GM10847 (cell line): ENCODE results near the gene RPL10A.

ENCODE experiments used
- POLR2A ChIP-seq: IDR thresholded peaks from 2 replicates; pipeline ENCODE4 v1.6.1; 2011; ENCODE audit not compliant: insufficient read length; ENCODE audit errors: extremely low read depth

Gene RPL10A

DNA sequence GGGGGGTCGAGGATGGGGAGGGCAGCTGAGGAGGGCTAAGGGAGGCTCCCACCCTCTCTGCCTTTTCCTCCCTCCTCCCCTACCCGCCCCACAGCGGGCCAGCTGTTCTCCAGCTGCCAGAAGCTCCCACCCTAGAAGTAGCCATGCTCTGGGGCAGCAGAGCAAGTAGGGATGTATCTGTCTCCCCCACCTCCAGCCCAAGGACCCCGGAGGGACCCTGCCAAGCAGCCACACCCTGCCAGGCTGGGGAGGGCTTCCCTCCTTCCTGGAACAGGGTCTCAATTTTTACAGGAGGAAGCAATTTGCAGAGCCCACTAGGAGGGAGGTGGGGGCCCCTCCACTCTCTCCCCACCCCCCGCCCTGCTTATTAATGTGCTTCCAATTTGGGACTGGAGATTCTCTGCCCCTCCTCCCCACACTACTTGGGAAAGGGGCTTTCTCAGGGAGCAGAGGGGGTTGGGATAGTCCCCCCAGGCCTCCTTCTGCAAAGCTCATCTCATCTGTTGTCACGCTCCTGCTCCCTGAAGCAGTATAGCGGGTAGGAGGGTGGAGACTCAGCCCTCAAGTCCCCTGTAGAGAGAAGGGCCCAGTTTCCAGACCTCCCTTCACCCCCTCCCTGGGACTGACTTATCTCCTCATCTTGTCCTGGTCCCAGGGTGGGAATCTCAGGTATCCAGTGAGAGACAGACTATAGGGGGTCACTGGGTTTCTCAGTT is 24.2 kb downstream of the RPL10A start:
- TF ChIP-seq POLR2A, result no peak

DNA sequence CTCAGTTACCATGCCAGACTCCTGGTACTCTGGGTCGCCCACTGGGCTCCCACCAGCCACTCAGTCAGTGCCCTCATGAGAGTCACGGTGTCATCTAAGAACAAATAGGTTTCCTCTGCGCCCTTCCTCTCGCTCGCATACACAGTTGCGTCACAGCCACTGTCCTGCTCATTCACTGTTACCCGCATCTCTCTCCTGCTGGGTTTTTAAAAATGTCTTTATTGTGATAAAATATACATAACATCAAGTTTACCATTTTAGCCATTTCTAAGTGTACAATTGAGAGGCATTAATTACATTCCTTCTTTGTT is 24.7 kb downstream of the RPL10A start:
- no peak for TF ChIP-seq POLR2A

DNA sequence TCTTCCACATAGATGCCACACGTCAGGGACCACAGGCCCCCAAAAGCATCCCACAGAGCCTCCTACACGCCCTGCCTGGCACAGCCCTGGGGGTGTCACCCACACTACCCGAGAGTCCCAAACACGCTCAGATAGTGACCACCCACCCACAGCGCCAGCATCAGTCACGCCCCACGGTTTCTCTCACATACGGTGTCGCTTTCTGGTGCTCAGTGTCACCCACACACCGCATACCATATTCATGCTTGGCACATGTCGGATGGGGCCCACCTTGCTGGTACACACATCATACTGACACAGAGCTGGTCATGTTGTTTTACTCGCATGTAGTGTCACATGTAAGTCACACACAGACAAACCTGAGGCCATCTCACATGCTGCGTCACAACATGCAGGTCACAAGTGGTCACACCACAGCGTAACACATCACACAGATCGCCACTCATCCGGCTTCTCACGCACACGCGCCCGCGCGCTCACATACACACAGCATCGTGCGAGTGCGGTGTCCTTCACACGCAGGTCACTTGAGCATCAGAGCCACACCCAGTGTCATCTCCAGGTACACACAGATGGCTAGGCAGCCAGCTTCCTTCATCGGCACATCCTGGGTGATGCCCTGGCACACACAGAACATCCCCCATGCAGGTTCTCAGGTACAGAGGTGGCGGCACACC is 25.2 kb downstream of the RPL10A start:
- TF ChIP-seq POLR2A, result no peak

DNA sequence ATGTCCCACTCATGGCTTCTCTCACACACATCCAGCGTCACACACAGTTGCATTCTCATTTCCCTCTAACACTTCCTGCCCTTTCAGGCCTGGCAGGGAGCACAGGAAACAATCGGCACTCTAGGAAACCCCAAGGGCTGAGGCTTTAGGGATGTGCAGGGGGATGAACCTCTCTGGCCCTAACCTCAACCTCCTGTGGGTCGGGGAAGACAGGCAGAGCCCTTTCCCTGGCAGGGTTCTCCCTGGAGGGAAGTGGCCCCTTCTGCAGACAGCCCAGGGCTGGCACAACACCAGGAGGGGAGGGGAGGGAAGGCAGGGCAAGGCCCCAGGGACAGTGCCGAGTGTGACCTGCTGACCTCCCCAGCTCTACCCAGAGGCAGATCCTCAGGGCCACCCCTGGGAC is 26.0 kb downstream of the RPL10A start:
- TF ChIP-seq POLR2A, result no peak

DNA sequence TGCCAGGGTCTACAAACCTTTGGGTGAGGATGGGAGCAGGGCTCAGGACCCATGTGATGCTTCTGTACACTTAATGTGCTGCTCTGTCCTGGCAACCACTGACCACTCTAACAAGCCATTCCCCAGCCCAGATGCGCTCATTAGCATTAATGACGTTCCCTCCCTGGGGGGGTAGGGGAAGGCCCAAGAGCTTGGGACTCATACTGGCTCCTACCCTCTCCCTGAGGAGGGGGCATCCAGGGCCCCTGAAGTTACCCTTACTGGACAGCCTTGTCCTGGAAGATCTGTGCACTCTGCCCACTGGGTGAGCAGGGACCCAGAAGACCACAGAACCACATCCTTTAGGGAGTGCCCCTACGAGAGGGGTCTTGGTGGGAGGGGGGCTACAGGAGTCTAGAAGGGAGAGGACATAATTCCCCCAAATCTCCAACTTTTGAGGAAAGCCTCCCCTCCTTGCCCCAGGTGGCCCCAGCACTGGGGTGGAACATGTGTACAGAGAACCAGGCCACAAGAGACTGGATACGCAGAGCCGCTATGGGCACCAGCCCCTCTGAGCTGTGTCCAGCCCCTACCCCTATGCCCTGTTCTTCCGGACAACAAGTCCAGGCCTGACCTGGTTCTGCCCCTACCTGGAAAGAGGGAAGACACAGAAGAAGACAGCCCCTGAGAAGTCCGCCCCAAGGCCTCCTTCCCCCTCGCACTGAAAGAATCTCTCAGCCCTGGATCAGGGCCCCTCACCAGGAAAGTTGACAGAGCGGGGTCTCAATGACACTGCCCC is 27.2 kb downstream of the RPL10A start:
- no peak for TF ChIP-seq POLR2A

DNA sequence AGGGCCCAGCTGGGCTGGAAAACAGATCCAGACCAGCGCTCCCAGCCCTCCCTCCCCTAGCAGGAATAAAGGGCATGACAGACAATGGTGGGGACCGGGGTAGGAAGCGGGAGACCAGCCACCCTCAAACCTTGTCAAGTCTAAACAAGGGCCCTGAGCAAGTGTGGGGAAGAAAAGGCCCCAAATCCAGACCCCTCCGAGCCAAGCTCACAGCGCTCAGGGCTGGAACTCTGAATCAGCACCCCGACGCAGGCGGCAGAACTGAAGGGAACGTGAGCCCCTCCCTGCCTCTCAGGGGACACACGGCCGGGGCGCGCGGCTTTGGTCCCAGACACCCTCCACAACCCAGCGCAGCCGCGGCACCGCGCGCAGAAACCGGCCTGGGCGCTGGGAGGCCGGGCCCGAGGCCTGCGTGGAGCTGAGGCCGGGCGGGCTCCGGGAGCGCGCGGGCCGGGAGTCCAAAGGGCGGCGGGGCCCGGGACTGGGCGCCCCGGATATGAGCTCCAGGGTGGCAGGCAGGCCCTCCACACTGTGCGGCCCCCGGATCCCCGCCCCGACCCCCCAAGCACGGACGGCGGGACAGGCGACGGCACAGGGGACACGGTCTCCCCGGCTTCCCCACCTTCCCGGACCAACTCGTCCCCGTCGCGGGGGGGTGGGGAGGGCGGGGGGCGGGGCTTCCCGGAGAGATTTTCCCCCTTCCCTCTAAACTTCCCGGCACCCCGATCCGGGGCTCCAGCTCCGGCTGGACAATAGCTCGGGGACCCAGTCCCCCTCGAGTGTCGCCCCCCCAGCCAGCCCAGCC is 28.0 kb downstream of the RPL10A start:
- no peak for TF ChIP-seq POLR2A

DNA sequence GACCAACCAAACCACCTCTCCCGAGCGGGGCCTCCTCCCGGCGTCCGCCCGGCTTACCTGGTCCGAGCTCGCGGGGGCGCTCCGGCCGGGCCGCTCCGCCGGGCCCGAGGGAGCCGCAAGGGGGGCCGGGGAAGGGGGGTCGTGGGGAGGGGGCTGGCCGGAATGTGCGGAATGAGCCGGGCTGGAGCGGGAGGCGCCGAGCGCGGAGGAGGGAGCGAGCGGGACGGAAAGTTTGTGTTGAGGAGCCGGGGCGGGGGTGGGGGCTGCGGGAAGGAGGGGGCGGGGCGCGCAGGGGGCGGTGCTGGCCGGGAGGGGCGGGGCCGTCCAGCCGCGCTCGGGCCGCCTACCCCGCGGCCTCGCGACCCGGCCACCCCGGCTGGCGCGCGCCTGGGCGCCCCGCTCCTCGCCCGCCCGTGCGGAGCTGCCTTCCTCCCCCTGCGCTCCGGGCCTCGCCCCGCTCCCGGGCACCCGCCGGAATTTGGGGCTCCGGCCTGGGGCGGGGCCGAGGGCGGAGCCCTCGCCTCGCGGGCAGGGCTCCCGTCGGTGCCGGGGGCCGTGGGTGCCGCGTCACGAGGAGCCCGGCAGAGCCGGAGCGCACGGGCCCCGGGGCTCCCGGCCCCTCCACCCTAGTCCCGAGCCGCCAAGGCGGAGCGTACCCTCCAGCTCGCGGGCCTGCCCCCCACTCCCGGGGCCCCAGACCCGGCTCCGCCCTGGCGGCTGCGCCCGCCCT is 28.8 kb downstream of the RPL10A start, which contains the start of gene TEAD3:
Gene TEAD3, minus strand, starts transcription at position 239 of the 730 bp plus-strand sequence.
- TF ChIP-seq POLR2A, result no peak

DNA sequence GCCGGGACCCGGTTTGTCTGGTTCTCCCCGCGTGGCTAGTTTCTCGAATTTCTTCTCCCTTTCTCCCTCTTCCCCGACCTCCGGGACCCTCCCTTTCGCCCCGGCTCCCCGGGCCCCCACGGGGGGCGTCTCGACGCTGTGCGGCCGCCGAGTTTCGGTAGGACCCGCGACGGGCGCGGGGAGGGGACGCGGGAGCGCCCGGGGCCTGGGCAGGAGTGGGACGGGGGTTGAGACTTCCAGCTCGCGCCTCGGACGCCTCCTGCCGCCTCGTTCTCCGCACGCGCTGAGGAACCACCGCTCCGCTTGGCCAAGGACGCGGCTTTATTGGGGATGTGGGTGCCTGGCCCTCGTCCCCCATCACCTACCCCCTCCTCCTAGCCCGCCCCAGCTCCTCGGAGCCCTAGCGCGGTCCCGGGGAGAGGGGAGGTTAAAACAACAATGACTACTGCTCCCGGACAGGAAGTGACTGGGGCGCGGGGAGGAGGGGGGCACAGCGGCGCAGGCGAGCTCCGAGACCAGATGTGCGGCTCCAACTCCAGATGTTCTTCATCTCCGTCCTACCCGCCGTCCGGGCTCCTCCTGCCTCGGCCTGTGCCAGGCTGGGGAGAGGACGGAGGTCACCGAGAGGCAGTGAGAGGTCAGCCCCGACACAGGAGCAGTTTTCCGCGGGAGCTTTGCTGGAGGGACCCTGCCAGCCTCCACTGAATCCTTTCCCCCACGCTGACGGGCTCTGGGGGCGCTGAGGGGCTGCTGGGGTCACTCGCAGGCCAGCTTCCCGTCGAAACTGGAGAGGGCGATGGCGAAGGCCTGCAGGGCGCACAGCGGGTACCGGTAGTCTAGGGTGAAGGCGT is 29.6 kb downstream of the RPL10A start:
- TF ChIP-seq POLR2A, result no peak

DNA sequence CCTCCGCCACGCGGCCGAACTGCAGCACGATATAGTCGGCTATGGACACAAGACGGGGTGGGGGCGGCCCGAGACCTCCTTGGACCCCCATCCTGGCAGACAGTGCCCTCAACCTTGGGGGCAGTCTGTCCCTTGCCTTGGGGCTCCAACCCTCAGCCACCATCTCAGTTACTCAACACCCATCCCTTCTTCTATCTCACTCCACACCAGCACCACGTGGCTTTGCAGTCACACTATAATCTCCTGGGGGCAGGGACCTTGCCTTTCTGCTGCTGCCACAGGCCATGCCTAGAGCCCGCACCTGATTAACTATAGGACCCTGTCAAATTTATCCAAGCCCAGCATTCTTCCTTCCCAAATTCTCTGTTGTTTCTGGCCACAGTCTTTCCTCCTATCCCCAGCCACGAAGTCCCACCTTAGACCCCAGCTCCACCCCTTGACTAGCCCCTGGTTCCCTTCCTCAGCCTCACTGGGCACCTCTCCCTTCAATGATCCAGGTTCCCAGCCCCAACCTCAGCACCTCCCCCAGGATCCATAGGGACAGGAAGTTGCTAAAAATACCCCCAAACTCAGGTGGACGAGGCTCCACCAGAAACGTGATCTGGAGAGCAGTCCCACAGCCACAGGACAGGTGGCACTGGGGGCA is 30.3 kb downstream of the RPL10A start:
- no peak for TF ChIP-seq POLR2A

DNA sequence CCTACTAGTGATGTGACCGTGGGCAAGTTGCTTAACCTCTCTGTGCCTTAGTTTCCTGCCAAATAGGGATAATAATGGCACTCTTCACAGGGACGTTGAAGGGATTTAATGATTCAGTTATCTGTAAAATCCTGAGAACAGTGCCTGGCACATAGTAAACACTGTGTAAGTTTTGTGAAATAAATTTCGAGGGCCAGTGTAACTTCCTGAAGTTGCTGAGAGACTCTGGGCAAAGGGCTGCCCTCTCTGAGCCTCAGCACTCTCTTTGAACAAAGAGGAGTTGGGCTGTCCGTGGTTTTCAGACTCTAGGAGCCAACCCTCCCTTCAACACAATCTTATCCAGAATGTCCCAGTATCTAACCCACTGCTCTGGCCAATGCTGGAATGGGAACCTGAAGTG is 31.2 kb downstream of the RPL10A start:
- no peak for TF ChIP-seq POLR2A

DNA sequence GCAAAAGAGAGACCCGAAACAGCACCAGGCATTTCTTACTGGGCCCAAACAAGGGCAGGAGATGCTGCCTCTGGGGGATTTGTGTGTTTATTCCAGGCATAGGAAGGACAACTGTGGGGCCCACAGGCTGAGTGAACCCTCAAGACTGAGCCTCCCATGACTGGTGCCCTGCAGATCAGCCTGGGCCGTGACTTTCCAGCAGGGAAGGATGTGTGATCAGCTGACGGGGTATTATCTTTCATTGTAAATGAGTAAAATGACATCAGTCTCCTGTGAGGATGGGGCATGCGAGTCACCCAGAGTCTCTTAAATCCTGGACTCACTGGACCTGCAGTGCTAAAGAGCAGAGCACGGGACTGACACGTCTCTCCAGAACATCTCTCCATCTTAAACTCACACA is 32.6 kb downstream of the RPL10A start:
- no peak for TF ChIP-seq POLR2A

DNA sequence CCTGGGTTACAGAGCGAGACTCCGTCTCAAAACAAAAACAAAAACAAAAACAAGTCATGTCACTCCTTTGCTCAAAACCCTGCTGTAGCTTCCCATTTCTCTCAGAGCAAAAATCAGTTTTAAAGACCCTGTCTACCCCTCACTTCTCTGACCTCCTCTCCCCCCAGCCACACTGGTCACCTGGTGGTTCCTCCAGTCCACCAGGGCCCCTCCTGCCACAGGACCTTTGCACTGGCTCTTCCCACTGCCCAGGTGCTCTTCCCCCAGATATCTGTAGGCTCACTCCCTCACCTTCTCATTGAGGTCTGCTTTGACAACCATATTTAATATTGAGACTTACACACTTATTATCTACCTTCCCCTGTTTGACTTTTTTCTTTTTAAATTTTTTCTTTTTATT is 33.6 kb downstream of the RPL10A start:
- no peak for TF ChIP-seq POLR2A

DNA sequence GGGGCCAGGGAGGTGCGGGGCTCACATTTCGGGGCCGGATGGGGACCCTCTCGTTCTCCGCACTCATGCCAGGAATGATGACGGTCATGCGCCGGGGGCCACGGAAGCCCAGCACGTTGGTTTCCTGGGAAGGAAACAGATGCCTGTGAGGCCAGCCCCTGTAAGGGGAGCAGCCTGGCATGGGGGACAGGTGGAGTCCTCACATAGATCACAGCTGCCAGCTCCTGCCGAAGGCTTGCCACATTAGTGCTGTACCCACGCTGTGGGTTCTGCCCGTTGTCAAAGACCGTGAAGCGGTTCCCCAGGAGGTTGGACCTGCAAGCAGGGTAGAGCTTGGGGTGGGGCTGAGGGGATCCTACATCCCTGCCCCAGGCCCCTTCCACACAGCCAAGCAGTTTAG is 35.3 kb downstream of the RPL10A start:
- TF ChIP-seq POLR2A, result no peak
